GM12891 (cell line): ENCODE data around the gene ZMYM5.

Experiments
- POLR2A ChIP-seq: IDR thresholded peaks from 2 replicates; pipeline ENCODE4 v1.6.1; 2011; ENCODE audit warnings: low read depth, low read length, control low read depth
- POLR2AphosphoS5 ChIP-seq: IDR thresholded peaks from 2 replicates; pipeline ENCODE4 v1.6.1; 2011; ENCODE audit warnings: low read depth, low read length, control low read depth

DNA sequence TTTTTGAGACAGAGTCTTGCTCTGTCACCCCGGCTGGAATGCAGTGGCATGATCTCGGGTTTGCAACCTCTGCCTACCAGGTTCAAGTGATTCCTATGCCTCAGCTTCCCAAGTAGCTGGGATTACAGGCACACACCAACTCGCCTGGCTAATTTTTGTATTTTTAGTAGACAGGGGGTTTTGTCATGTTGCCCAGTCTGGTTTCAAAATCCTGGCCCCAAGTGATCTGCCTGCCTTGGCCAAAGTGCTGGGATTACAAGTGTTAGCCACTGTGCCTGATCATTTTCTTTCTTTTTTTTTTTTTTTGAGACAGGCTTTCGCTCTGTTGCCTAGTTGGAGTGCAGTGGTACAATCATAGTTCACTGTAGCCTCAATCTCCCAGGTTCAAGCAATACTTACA is 28.7 kb downstream of the ZMYM5 start:
- TF ChIP-seq POLR2AphosphoS5 (no peak), POLR2A (no peak)
